Transverse colon (tissue), 4 donors: ENCODE results near the gene CNTNAP2. TPM values are rescaled to one million over a fixed set of nuclear protein-coding genes. Genes with fewer than 3 reads are reported as not detected.

Source experiments
- DNase-seq: peaks from one replicate; pipeline ENCODE4 v3.0.0-alpha.2; 2019
- H3K27ac ChIP-seq, 4 donors: fragments of 200-600 bp; sonication (generic); 2 replicates each; pipeline ENCODE4 v1.5.1; 2016 to 2018; ENCODE audit warnings: inconsistent platforms in 4 of 4
- H3K27me3 ChIP-seq: fragments of 200-600 bp; sonication (generic); 2 replicates; pipeline ENCODE4 v1.5.1; 2017; ENCODE audit warnings: inconsistent platforms
- H3K36me3 ChIP-seq, 4 donors: fragments of 200-600 bp; sonication (generic); 2 replicates each; pipeline ENCODE4 v1.5.1; 2017 to 2019; ENCODE audit warnings: inconsistent platforms in 4 of 4
- H3K4me1 ChIP-seq, 4 donors: fragments of 200-600 bp; sonication (generic); 2 replicates each; pipeline ENCODE4 v1.5.1; 2017 to 2020; ENCODE audit warnings: inconsistent platforms in 4 of 4
- H3K4me3 ChIP-seq, 4 donors: fragments of 200-600 bp; sonication (generic); 1 replicate in 1 of 4; 2 replicates in 3 of 4; pipeline versions ENCODE4 v1.5.1 to v1.6.1; 2017 to 2019; ENCODE audit warnings: inconsistent platforms in 4 of 4
- H3K9me3 ChIP-seq, 2 donors: fragments of 200-600 bp; sonication (generic); 2 replicates each; pipeline ENCODE4 v1.5.1; 2017 to 2019; ENCODE audit warnings: inconsistent platforms in 2 of 2
- CTCF ChIP-seq, 5 experiments: fragments of 200-600 bp in 3 of 5; fragments of 450-650 bp in 2 of 5; sonication (generic) in 3 of 5; IDR thresholded peaks; 1 replicate in 2 of 5; 2 replicates in 3 of 5; pipeline ENCODE4 v1.5.1; 2016 to 2017; ENCODE audit warnings: antibody characterized with exemption in 5 of 5, inconsistent platforms in 3 of 5, mild to moderate bottlenecking in 2 of 5, moderate library complexity in 1 of 5
- EP300 ChIP-seq: sonication (generic); formaldehyde crosslinking; IDR thresholded peaks from one replicate; pipeline ENCODE4 v1.6.1; 2017; ENCODE audit warnings: antibody characterized with exemption, low read depth
- POLR2A ChIP-seq: fragments of 450-650 bp; IDR thresholded peaks from one replicate; pipeline ENCODE4 v1.6.1; 2016; ENCODE audit warnings: antibody characterized with exemption, mild to moderate bottlenecking, moderate library complexity
- POLR2AphosphoS5 ChIP-seq, 3 donors: sonication (generic); formaldehyde crosslinking; IDR thresholded peaks; one replicate each; pipeline ENCODE4 v1.6.1; 2016; ENCODE audit warnings: antibody characterized with exemption in 3 of 3
- WGBS, 2 donors: methylation state at CpG; one replicate each; pipeline ENCODE4 v1.1.5; 2018; ENCODE audit warnings: low coverage in 1 of 2; 5-methylcytosine and 5-hydroxymethylcytosine counted together
- in situ Hi-C, 4 donors: fragments of 200-750 bp; cut with MboI; loops; one replicate each; pipeline versions ENCODE4 v1.15.0 to v1.15.1; 2017; ENCODE audit warnings: low sequenced_read_pairs in 3 of 4, low pct_ligation_motif_present in 1 of 4, low pct_unique_long_range_greater_than_20kb in 1 of 4
- intact Hi-C: fragments of 100-400 bp; cut with DNase I; formaldehyde crosslinking; loops from one replicate; pipeline ENCODE4 v1.15.1; 2023; ENCODE audit warnings: low total_unique reads
- total RNA-seq, 4 donors: library from RNA; depleted of rRNA; stranded (reverse); fragments of >200 nt; gene quantifications; one replicate each; pipeline ENCODE4 v1.1.0, GENCODE V29; 2016

Gene CNTNAP2
- total RNA-seq, 4 donors from 2014 or later: 0.60 to 2.9 (median 2.4) TPM

DNA sequence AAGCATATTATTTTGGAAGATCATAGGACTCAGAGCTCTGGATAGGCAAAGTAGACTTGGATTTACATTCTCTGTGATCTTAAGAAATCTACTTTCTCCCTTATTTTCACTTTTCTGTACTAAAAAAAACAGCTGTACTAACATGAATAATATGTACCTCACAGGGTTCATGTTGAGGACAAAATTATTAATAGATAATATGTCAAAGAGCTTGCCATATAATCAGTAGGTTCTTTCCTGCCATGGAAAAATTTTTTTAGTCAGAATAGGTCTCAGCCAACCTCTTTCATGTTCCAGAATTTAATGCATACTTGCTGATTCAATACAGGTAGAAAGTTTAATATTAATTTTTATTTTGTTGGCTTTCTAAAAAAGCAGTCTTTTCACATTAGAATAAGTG lies 1693.7 kb downstream of the CNTNAP2 start:
- intact Hi-C loops: no loop called here
- H3K27ac ChIP-seq: no peak overlapping the region
- in situ Hi-C loops: no loop called here

DNA sequence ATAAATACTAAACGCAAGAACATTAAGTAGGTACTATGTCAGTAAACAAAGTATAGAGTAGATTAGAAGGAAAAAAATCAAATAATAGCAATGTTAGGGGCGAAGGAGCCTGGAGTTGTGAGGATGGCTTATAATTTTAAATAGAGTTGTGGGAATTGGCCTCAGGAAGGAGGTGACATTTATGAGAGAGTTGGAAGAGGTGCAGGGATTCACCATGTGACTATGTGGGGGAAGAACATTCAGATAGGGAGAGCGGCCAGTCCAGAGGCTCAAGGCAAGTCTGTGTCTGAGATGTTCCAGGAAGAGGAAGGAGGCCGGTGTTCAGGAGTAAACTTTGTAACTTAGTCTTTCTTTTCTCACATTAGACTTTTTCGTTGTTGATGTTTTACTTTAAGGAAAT lies 1695.3 kb downstream of the CNTNAP2 start:
- 77 to 84% methylated on average over 5 of the region's 5 CpGs for WGBS, 2 donors
- Histone ChIP-seq H3K4me1 (no peaks in the 10 kb centered on the region), H3K36me3 (no peaks in the 10 kb centered on the region), H3K9me3 (no peaks in the 10 kb centered on the region), H3K27me3 (no peaks in the 10 kb centered on the region), H3K4me3 (no peak overlapping the region), H3K27ac (no peak overlapping the region)
- in situ Hi-C loops (no loop called here), intact Hi-C loops (no loop called here)
- no peak for DNase-seq
- no peak for TF ChIP-seq POLR2A
- no peak for TF ChIP-seq CTCF (IDR thresholded peaks at IDR 0.05)
- no peak for TF ChIP-seq POLR2AphosphoS5 (IDR thresholded peaks at IDR 0.05)
- TF ChIP-seq EP300: no peak

More for the DNA sequence above, 1693.7 kb downstream of the CNTNAP2 start:
- no peaks in the 10 kb centered on the region for H3K27me3 ChIP-seq
- DNase-seq: no peak
- H3K9me3 ChIP-seq: no peaks in the 10 kb centered on the region
- H3K4me1 ChIP-seq: no peaks in the 10 kb centered on the region
- TF ChIP-seq POLR2A: no peak
- TF ChIP-seq POLR2AphosphoS5 (IDR thresholded peaks at IDR 0.05): no peak
- TF ChIP-seq EP300: no peak
- no peak for TF ChIP-seq CTCF (IDR thresholded peaks at IDR 0.05)
- no peaks in the 10 kb centered on the region for H3K36me3 ChIP-seq
- no peak overlapping the region for H3K4me3 ChIP-seq

GRCh38 chr7:147813316-147813715 lies 1696.7 kb downstream of the CNTNAP2 start:
- intact Hi-C loops: no loop called here
- Histone ChIP-seq H3K27ac (no peak overlapping the region), H3K36me3 (no peaks in the 10 kb centered on the region), H3K9me3 (no peaks in the 10 kb centered on the region), H3K4me3 (no peak overlapping the region), H3K4me1 (no peaks in the 10 kb centered on the region), H3K27me3 (no peaks in the 10 kb centered on the region)
- in situ Hi-C loops: no loop called here
- no peak for DNase-seq
- TF ChIP-seq POLR2A: no peak
- no peak for TF ChIP-seq POLR2AphosphoS5 (IDR thresholded peaks at IDR 0.05)
- no peak for TF ChIP-seq EP300
- TF ChIP-seq CTCF (IDR thresholded peaks at IDR 0.05): no peak

DNA sequence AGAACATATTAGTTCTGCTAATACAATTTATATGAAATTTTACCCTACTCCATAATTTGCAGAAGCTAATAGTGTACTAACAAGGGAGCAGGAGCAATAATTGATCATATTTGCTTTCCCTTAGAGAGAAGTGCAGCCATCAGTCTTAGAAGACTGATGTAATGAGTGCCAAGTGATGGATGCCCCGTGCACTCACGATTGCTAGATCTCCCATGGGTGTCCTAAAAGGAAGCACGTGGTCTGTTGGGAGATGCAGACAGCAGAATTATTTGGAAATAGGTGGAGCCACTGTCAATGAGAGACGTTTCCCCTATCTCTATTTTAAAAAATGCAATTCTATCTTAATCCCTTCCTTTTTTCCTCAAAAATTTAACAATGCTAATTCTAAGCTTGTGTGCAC lies 1701.7 kb downstream of the CNTNAP2 start:
- no peaks in the 10 kb centered on the region for H3K9me3 ChIP-seq
- no peak overlapping the region for H3K4me3 ChIP-seq
- DNase-seq: no peak
- no peaks in the 10 kb centered on the region for H3K27me3 ChIP-seq
- H3K36me3 ChIP-seq: no peaks in the 10 kb centered on the region
- in situ Hi-C loops (no loop called here), intact Hi-C loops (no loop called here)
- WGBS, 2 donors: 72 to 74% methylated on average over 4 of the region's 4 CpGs
- TF ChIP-seq POLR2A (no peak), CTCF (IDR thresholded peaks at IDR 0.05) (no peak), POLR2AphosphoS5 (IDR thresholded peaks at IDR 0.05) (no peak), EP300 (no peak)
- no peaks in the 10 kb centered on the region for H3K4me1 ChIP-seq
- H3K27ac ChIP-seq: no peak overlapping the region
